Activated T-cell treated with anti-CD3 and anti-CD28 coated beads for 1 hour (primary cell): ENCODE data around the gene ACOXL.

Experiments used
- DNase-seq: peaks from one replicate; pipeline ENCODE4 v3.0.0-alpha.2; 2020; ENCODE audit warnings: low read depth

Gene ACOXL

GRCh38 chr2:111015283-111015995 is 283.1 kb downstream of the ACOXL start:
- DNase-seq: no peak

GRCh38 chr2:111017034-111017622 is 284.8 kb downstream of the ACOXL start:
- DNase-seq: no peak

DNA sequence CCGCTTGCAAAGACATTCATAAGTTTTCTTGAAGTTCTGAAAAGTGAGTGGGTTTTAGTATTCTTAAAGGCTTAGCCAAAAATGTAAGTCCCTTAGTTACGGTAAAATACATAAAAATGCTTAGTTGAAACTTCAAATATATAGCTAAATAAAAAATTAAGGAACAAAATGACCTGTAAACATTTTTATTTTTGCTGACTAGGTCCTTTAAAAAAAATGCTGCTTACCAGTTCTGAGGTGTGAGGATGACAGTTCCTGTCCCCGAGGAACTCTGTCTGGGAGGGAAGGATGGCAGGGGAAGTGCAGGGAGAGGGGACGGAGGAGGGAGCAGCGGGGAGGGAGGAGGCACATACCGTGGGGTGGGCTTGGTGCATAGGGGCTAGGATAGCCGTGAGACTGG is 285.5 kb downstream of the ACOXL start:
- no peak for DNase-seq

GRCh38 chr2:111019381-111019780 is 287.0 kb downstream of the ACOXL start:
- no peak for DNase-seq

- no peak for DNase-seq
These were observed 290.3 kb downstream of the ACOXL start for GRCh38 chr2:111022633-111023032.

- DNase-seq: no peak
These were observed 292.1 kb downstream of the ACOXL start for GRCh38 chr2:111024496-111024895.

DNA sequence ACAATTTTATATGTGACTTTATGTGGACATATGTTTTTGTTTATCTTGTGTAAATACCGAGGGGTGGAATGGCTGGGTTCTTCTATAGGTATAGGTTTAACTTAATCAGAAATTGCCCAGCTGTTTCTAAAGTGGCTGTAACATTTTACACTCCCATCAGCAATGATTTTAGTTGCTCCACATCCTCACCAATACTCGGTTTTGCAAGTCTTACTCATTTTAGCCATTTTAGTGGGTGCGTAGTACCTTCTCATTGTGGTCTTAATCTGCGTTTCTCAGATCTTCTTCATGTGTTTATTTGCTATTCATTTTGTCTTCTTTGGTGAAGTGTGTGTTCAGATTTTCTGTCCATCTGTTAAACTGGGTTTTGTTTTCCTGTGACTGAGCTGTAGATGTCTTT is 292.9 kb downstream of the ACOXL start:
- no peak for DNase-seq

GRCh38 chr2:111028720-111029119 is 296.3 kb downstream of the ACOXL start:
- no peak for DNase-seq

DNA sequence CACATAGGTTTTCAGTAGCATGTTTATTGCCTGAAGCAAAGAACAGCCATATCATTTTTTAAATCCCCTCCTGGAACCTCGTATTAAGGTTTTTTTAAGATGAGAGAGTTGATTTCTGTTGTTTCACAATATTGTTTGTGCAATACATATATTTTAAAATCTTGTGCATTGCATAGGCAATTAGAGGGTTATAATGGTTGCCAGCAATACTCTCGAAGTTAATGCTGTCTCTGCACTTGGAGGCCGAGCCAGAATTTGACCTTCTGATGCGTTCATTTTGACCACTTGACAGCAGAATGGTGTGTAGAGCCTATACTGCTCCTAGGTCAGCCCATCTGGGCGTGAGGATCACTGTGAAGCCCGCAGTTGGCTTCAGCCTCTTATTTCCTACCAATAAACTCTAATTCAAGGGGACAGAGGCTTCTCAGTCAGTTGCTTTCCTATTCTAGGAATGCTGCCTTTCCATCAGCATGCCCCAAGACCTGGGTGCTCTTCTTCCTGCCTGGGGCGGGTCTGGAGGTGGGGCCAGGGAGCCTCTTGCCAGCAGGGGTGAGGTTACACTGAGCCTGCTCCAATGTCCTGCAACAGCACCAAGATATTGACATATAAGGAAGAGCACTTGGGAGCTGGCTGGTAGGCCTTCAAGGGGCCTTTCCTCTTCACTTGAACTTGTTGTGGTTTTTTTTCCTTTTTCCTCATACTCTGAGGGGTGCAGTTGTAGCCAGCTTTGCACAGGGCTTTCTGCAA is 297.0 kb downstream of the ACOXL start:
- DNase-seq: no peak

- DNase-seq: no peak
These were observed 298.0 kb downstream of the ACOXL start for GRCh38 chr2:111030260-111030891.

GRCh38 chr2:111030945-111031344 is 298.6 kb downstream of the ACOXL start:
- no peak for DNase-seq

DNA sequence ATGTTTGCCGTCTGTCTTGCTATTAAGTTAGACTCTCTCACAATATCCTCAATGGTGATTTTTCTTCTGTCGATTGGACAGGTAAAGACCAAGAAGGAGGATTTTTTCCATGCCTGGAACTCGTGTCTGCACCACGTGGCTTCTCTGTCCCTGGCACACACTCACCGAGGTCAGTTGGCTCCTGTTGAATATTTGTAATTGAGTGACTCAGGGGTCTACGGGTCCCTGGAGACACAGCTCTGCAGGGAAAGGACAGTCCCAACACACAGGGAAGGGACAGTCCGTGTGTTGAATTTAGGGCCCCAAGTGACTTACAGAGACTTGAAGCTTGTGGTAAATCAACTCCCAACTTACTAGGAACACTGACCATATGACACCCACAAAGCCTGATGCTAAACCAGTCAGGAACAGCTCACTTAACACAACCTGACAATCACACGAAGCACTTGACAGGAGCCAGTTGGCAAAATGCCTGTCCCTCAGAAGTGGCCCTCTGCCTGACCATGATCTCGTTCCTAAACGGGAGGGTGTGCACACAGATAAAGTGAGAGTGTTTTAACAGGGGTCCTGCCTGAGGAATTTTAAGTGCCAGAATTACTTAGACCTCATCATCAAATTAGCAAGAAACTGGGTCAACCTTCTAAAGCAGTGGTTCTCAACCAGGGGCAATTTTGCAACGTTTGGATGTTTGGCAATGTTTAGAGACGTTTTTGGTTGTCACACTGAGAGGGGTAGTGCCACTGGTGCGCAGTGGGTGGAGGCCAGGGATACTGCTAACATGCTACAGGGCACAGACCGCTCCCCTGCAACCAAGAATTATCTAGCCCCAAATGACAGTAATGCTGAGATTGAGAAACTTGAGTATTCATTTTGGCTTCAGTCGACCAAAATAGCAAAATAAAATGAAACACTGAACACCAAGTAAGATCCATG is 299.4 kb downstream of the ACOXL start:
- DNase-seq: no peak

- no peak for DNase-seq
These were observed 300.5 kb downstream of the ACOXL start for GRCh38 chr2:111032721-111033429.

DNA sequence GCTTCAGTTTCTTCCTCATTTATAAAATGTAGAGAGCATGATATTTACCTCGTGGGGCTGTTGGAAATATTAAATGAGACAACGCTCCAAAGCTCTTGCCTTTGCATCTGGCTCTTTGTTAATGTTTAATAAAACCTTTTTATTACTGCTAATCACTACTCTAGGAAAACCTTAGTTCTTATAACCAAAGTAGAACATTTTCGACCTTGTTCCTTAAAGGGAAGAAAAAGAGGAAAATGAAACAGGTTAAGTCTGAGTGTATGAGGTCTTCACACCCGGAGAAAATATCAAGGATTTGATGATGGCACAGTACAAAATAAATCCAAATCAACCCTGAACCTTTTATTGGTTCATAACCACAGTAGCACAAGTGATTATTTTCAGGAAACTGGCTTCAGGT is 301.8 kb downstream of the ACOXL start:
- no peak for DNase-seq

- DNase-seq: no peak
These were observed 302.2 kb downstream of the ACOXL start for GRCh38 chr2:111034606-111035005.

- DNase-seq: no peak
These were observed 303.6 kb downstream of the ACOXL start for GRCh38 chr2:111035830-111036441.

DNA sequence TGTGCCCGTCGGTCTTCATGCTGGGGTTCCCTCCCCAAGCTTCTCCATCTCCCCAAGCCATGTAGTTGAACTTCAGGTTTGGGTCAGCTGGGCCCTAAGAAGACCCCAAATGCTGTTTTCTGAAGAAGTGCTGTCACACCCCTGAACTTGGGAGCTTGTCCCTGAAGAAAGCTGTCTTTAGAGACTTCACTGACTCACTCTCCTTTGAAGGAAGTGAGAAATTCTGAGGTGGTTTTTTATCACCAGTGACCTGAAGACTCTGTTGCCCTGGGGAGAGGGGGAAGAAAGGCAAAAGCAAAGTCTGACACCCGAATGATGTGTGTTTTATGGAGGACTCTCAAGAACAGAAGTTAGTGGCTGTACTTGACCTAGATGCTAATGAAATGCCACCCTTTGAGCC is 304.8 kb downstream of the ACOXL start:
- DNase-seq: no peak

GRCh38 chr2:111039628-111040383 is 307.4 kb downstream of the ACOXL start:
- no peak for DNase-seq

DNA sequence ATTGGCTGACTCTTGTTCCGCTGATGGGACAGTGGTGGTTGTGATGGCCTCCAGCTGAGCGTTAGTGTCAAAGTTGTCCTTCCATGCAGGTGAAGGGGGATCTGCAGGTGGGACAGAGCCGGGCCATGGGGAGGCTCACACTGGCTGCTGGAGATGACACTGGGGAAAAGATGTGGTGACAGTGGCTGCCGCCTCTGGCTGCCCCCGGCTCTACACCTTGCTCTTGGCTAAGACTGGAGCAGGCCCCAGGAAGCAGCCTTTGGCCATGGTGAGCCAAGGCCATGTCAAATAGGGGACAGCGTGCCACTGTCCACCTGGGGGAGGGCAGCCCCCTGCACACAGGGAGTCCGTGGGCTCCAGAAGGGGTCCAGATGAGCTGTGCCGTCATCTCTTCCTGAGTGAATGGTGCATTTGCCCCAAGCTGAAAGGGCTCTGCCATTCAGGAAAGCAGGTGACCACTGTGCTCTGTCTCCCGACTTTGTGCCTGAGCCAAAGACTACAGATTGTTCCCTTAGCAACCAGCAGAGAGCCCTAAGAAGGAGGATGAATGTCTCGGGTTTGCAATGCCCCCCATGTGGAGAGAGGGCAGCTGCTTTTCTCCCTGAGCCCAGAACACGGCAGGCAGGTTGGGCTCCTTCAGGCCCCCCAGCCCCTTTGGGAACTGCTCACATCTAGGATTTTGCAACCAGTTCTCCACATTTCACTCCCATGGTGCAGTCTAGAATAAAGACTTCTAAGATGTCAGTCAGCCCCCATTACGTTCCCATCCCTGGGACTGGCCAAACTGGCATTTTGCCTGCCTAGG is 309.2 kb downstream of the ACOXL start:
- no peak for DNase-seq
